Neural cell (in vitro differentiated cells): ENCODE measurements around the gene WASHC4. TPM values are rescaled to one million over a fixed set of nuclear protein-coding genes. Genes with fewer than 3 reads are reported as not detected.

ENCODE experiments used
- H2AFZ ChIP-seq: fragments of 200-600, 300-800 bp; sonication (generic), shearing (Covaris generic); 2 replicates; pipeline ENCODE4 v1.6.0; 2014; ENCODE audit warnings: low read depth, mild to moderate bottlenecking, antibody characterized with exemption, low read length, moderate library complexity
- H3F3A ChIP-seq: fragments of 200-600 bp; shearing (Covaris generic); 2 replicates; pipeline ENCODE4 v1.6.1; 2016; ENCODE audit warnings: mild to moderate bottlenecking, moderate library complexity, mixed read lengths, antibody characterized with exemption, low read length; ENCODE audit not compliant: insufficient read depth, poor library complexity, severe bottlenecking
- H3K27ac ChIP-seq: fragments of 200-600, 300-800 bp; sonication (generic), shearing (Covaris generic); 2 replicates; pipeline ENCODE4 v1.5.1; 2014; ENCODE audit warnings: mild to moderate bottlenecking, low read length, moderate library complexity
- H3K27me3 ChIP-seq: fragments of 300-800, 200-600 bp; sonication (generic), shearing (Covaris generic); 2 replicates; pipeline ENCODE4 v1.6.0; 2014; ENCODE audit warnings: mild to moderate bottlenecking, low read depth, low read length, moderate library complexity; ENCODE audit not compliant: insufficient read depth
- H3K36me3 ChIP-seq: fragments of 300-800, 200-600 bp; sonication (generic), shearing (Covaris generic); 2 replicates; pipeline ENCODE4 v1.5.1; 2014; ENCODE audit warnings: mild to moderate bottlenecking, antibody characterized with exemption, low read length, moderate library complexity; ENCODE audit not compliant: insufficient read depth
- H3K4me2 ChIP-seq: fragments of 300-800, 200-600 bp; sonication (generic), shearing (Covaris generic); 2 replicates; pipeline ENCODE4 v1.6.0; 2014; ENCODE audit warnings: mild to moderate bottlenecking, low read length
- H3K4me3 ChIP-seq: fragments of 300-800, 200-600 bp; sonication (generic), shearing (Covaris generic); 2 replicates; pipeline ENCODE4 v1.5.1; 2014; ENCODE audit warnings: mild to moderate bottlenecking, low read length, moderate library complexity
- H3K79me2 ChIP-seq: fragments of 200-600 bp; shearing (Covaris generic); replicated peaks from 2 replicates; pipeline ENCODE4 v1.6.0; 2014; ENCODE audit warnings: mild to moderate bottlenecking, low read length, moderate library complexity; ENCODE audit not compliant: insufficient read depth
- H3K9ac ChIP-seq: fragments of 300-800, 200-600 bp; sonication (generic), shearing (Covaris generic); 2 replicates; pipeline ENCODE4 v1.6.1; 2016; ENCODE audit warnings: mild to moderate bottlenecking, low read length, mixed read lengths
- H3K9me2 ChIP-seq: fragments of 200-600 bp; shearing (Covaris generic); 2 replicates; pipeline ENCODE4 v1.6.1; 2016; ENCODE audit warnings: mild to moderate bottlenecking, low read length, mixed read lengths; ENCODE audit not compliant: insufficient read depth
- H3K9me3 ChIP-seq: fragments of 200-600, 300-800 bp; sonication (generic), shearing (Covaris generic); 2 replicates; pipeline ENCODE4 v1.6.1; 2016; ENCODE audit warnings: mild to moderate bottlenecking, mixed run types, low read length, moderate library complexity, mixed read lengths
- H4K20me1 ChIP-seq: fragments of 200-600 bp; shearing (Covaris generic); 2 replicates; pipeline ENCODE4 v1.6.1; 2016; ENCODE audit warnings: mild to moderate bottlenecking, mixed run types; ENCODE audit not compliant: insufficient read depth
- EP300 ChIP-seq: fragments of 450-650 bp; conservative IDR thresholded peaks from 2 replicates; pipeline ENCODE4 v1.6.1; 2014; ENCODE audit warnings: antibody characterized with exemption, mild to moderate bottlenecking, moderate library complexity; ENCODE audit not compliant: poor library complexity, severe bottlenecking
- EZH2 ChIP-seq: fragments of 200-600, 300-800 bp; shearing (Covaris generic), sonication (generic); IDR thresholded peaks from 2 replicates; pipeline ENCODE4 v1.6.1; 2014; ENCODE audit warnings: antibody characterized with exemption, low read length, borderline replicate concordance, mild to moderate bottlenecking; ENCODE audit not compliant: insufficient read depth, poor library complexity, severe bottlenecking
- MXI1 ChIP-seq: fragments of 450-650 bp; conservative IDR thresholded peaks from 2 replicates; pipeline ENCODE4 v1.6.1; 2014; ENCODE audit warnings: antibody characterized with exemption, mild to moderate bottlenecking; ENCODE audit not compliant: poor library complexity, severe bottlenecking
- POLR2AphosphoS5 ChIP-seq: IDR thresholded peaks from 2 replicates; pipeline ENCODE4 v1.6.1; 2012
- RAD21 ChIP-seq: fragments of 450-650 bp; conservative IDR thresholded peaks from 2 replicates; pipeline ENCODE4 v1.6.1; 2014; ENCODE audit warnings: antibody characterized with exemption, mild to moderate bottlenecking, moderate library complexity
- SMC3 ChIP-seq: fragments of 450-650 bp; conservative IDR thresholded peaks from 2 replicates; pipeline ENCODE4 v1.6.1; 2014; ENCODE audit warnings: antibody characterized with exemption, mild to moderate bottlenecking, moderate library complexity; ENCODE audit not compliant: poor library complexity
- TAF1 ChIP-seq: IDR thresholded peaks from 2 replicates; pipeline ENCODE4 v1.6.1; 2012; ENCODE audit warnings: low read depth
- polyA plus RNA-seq: library from polyadenylated mRNA; depleted of rRNA; stranded (reverse); fragments of >200 nt; gene quantifications from 2 replicates; pipeline ENCODE4 v1.2.3, GENCODE V29; 2014
- TF ChIP-seq, protein P1 (sequence below): fragments of 450-650 bp; IDR thresholded peaks from 2 replicates; pipeline ENCODE4 v1.5.1; 2014; ENCODE audit warnings: antibody characterized with exemption, mild to moderate bottlenecking, moderate library complexity; ENCODE audit not compliant: poor library complexity, severe bottlenecking
- TF ChIP-seq, protein P2 (sequence below): IDR thresholded peaks from 2 replicates; pipeline ENCODE4 v1.6.1; 2012; ENCODE audit warnings: borderline replicate concordance

The WASHC4 gene
- polyA plus RNA-seq, 1 donor from 2014 or later, result 52.6 TPM

DNA sequence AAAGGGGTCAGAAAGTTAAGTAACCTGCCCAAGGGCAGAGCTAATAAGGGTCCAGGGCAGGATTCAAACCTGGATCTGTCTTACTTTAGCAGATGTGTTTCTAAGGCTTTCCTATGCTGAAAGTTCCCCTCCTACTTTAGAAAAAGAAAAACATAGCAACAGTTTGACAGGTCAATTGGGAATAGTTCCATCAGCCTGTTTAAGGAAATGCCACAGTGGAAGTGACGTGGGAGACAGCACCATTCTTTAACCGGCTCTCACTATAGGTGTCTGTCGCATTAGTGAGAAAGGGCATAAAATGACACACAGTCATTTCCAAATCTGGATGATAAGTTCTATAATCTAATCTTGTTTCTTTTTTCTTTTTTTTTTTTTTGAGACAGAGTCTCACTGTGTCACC is 30.6 kb upstream of the WASHC4 start:
- H3K4me2 ChIP-seq, result no peak overlapping the region
- H4K20me1 ChIP-seq, result no peaks in the 10 kb centered on the region
- H3K9me2 ChIP-seq, result no peaks in the 10 kb centered on the region
- H3F3A ChIP-seq, result no peaks in the 10 kb centered on the region
- TF ChIP-seq EZH2 (no peak), EP300 (peak; percentile 64), POLR2AphosphoS5 (peak; percentile 59), MXI1 (no peak)
- TF ChIP-seq, protein P1, sequence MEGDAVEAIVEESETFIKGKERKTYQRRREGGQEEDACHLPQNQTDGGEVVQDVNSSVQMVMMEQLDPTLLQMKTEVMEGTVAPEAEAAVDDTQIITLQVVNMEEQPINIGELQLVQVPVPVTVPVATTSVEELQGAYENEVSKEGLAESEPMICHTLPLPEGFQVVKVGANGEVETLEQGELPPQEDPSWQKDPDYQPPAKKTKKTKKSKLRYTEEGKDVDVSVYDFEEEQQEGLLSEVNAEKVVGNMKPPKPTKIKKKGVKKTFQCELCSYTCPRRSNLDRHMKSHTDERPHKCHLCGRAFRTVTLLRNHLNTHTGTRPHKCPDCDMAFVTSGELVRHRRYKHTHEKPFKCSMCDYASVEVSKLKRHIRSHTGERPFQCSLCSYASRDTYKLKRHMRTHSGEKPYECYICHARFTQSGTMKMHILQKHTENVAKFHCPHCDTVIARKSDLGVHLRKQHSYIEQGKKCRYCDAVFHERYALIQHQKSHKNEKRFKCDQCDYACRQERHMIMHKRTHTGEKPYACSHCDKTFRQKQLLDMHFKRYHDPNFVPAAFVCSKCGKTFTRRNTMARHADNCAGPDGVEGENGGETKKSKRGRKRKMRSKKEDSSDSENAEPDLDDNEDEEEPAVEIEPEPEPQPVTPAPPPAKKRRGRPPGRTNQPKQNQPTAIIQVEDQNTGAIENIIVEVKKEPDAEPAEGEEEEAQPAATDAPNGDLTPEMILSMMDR, result no peak
- H3K27ac ChIP-seq, result no peak overlapping the region
- no peaks in the 10 kb centered on the region for H3K36me3 ChIP-seq
- no peak overlapping the region for H3K4me3 ChIP-seq
- no peaks in the 10 kb centered on the region for H3K79me2 ChIP-seq
- no peak overlapping the region for H2AFZ ChIP-seq
- H3K27me3 ChIP-seq, result no peaks in the 10 kb centered on the region
- no peak overlapping the region for H3K9ac ChIP-seq
- no peaks in the 10 kb centered on the region for H3K9me3 ChIP-seq

DNA sequence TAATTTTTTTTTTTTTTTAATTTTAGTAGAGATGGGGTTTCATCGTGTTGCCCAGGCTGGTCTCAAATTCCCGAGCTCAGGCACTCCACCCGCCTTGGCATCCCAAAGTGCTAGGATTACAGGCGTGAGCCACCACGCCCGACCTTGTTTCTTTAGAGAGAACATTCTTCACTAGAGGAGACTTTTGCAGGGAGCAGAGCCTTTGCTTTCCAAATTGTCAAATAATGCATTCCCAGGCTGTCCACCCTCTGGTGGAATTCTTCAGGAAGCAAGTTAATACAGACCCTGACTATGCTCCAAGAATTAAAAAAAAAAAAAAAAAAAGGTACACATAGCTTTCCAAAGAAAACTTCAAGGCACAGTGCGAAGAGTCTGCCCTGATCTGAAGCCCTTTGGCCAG is 30.1 kb upstream of the WASHC4 start:
- Histone ChIP-seq H3K9me2 (no peaks in the 10 kb centered on the region), H4K20me1 (no peaks in the 10 kb centered on the region), H3F3A (no peaks in the 10 kb centered on the region), H3K36me3 (no peaks in the 10 kb centered on the region), H3K79me2 (no peaks in the 10 kb centered on the region), H2AFZ (no peak overlapping the region), H3K27me3 (no peaks in the 10 kb centered on the region), H3K9me3 (no peaks in the 10 kb centered on the region), H3K9ac (no peak overlapping the region), H3K4me2 (no peak overlapping the region), H3K27ac (no peak overlapping the region), H3K4me3 (no peak overlapping the region)
- no peak for TF ChIP-seq EZH2
- TF ChIP-seq, protein P2, sequence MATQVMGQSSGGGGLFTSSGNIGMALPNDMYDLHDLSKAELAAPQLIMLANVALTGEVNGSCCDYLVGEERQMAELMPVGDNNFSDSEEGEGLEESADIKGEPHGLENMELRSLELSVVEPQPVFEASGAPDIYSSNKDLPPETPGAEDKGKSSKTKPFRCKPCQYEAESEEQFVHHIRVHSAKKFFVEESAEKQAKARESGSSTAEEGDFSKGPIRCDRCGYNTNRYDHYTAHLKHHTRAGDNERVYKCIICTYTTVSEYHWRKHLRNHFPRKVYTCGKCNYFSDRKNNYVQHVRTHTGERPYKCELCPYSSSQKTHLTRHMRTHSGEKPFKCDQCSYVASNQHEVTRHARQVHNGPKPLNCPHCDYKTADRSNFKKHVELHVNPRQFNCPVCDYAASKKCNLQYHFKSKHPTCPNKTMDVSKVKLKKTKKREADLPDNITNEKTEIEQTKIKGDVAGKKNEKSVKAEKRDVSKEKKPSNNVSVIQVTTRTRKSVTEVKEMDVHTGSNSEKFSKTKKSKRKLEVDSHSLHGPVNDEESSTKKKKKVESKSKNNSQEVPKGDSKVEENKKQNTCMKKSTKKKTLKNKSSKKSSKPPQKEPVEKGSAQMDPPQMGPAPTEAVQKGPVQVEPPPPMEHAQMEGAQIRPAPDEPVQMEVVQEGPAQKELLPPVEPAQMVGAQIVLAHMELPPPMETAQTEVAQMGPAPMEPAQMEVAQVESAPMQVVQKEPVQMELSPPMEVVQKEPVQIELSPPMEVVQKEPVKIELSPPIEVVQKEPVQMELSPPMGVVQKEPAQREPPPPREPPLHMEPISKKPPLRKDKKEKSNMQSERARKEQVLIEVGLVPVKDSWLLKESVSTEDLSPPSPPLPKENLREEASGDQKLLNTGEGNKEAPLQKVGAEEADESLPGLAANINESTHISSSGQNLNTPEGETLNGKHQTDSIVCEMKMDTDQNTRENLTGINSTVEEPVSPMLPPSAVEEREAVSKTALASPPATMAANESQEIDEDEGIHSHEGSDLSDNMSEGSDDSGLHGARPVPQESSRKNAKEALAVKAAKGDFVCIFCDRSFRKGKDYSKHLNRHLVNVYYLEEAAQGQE, result no peak
- no peak for TF ChIP-seq MXI1
- TF ChIP-seq, protein P1, result no peak
- TF ChIP-seq TAF1, result no peak
- TF ChIP-seq POLR2AphosphoS5, result no peak
- TF ChIP-seq RAD21, result no peak
- TF ChIP-seq EP300, result no peak
- no peak for TF ChIP-seq SMC3
